Keratinocyte (primary cell): Measurements from ENCODE around the gene QPRT.

Source experiments
- CTCF ChIP-seq, 3 experiments: IDR thresholded peaks in 1 of 3; conservative IDR thresholded peaks in 1 of 3; optimal IDR thresholded peaks in 1 of 3; 2 replicates in 2 of 3; 3 replicates in 1 of 3; pipeline versions ENCODE3 to v1.5.1; 2011; ENCODE audit warnings: low read length in 3 of 3, mild to moderate bottlenecking in 3 of 3, moderate library complexity in 2 of 3, control low read depth in 1 of 3, inconsistent platforms in 1 of 3; ENCODE audit not compliant: insufficient read depth in 2 of 3; ENCODE audit errors: extremely low read depth in 1 of 3
- EZH2 ChIP-seq: IDR thresholded peaks from one replicate; pipeline ENCODE4 v1.6.1; 2012; ENCODE audit warnings: inconsistent platforms, mild to moderate bottlenecking, low read length, moderate library complexity

GRCh38 chr16:29688172-29688571, 9.2 kb downstream of the QPRT start:
- no peak for TF ChIP-seq CTCF (optimal IDR thresholded peaks at IDR 0.05 in 1 of 3, IDR thresholded peaks at IDR 0.05 in 1 of 3, conservative IDR thresholded peaks at IDR 0.05 in 1 of 3; ENCODE audit: extremely low read depth in 1 of 3, insufficient read depth in 2 of 3, low read length in 3 of 3)
- TF ChIP-seq EZH2 = no peak
